HepG2 (cell line): ENCODE measurements around the gene ETS1. TPM values are rescaled to one million over a fixed set of nuclear protein-coding genes. Genes with fewer than 3 reads are reported as not detected.

ENCODE experiments used
- CEBPG ChIP-seq: IDR thresholded peaks from 2 replicates; pipeline ENCODE4 v1.6.1; 2016
- CHD2 ChIP-seq: IDR thresholded peaks from 2 replicates; pipeline ENCODE4 v1.6.1; 2011; ENCODE audit warnings: low read depth, low read length, improper control_type of control experiment
- EP300 ChIP-seq, 3 experiments: sonication (generic) in 1 of 3; formaldehyde crosslinking in 1 of 3; IDR thresholded peaks; 2 replicates each; pipeline versions ENCODE4 v1.5.1 to v1.6.1; 2011 to 2020; ENCODE audit warnings: low read depth in 2 of 3, low read length in 2 of 3, borderline replicate concordance in 1 of 3, improper control_type of control experiment in 1 of 3, mild to moderate bottlenecking in 1 of 3, missing genetic modification reagents in 1 of 3, moderate library complexity in 1 of 3
- FOXA1 ChIP-seq, 2 experiments: fragments of 450-650 bp in 1 of 2; sonication (generic) in 1 of 2; formaldehyde crosslinking in 1 of 2; IDR thresholded peaks; 2 replicates each; pipeline versions ENCODE4 v1.4.0 to v1.6.1; 2016 to 2020; ENCODE audit warnings: missing genetic modification reagents in 1 of 2
- JUNB ChIP-seq: sonication (generic); formaldehyde crosslinking; IDR thresholded peaks from 2 replicates; pipeline ENCODE4 v1.8.0; 2022; ENCODE audit warnings: missing genetic modification reagents, mild to moderate bottlenecking, borderline replicate concordance
- KDM5A ChIP-seq: fragments of 200-600 bp; sonication (generic); IDR thresholded peaks from 2 replicates; pipeline ENCODE4 v1.7.0; 2018; ENCODE audit warnings: antibody characterized with exemption, mild to moderate bottlenecking, low read length, borderline replicate concordance
- MTA3 ChIP-seq: sonication (generic); formaldehyde crosslinking; IDR thresholded peaks from 2 replicates; pipeline ENCODE4 v1.4.0; 2020; ENCODE audit warnings: missing genetic modification reagents
- MZF1 ChIP-seq: sonication (generic); formaldehyde crosslinking; IDR thresholded peaks from 2 replicates; pipeline ENCODE4 v1.8.1; 2023; ENCODE audit warnings: mild to moderate bottlenecking, missing genetic modification reagents, borderline replicate concordance
- NR2F1 ChIP-seq, 2 experiments: fragments of 450-650 bp in 1 of 2; formaldehyde crosslinking in 1 of 2; IDR thresholded peaks; 2 replicates each; pipeline versions ENCODE4 v1.5.0 to v1.6.1; 2016 to 2020; ENCODE audit warnings: mild to moderate bottlenecking in 1 of 2, missing compliant biosample characterization in 1 of 2, missing genetic modification reagents in 1 of 2, moderate library complexity in 1 of 2
- RAD21 ChIP-seq: fragments of 450-650 bp; formaldehyde crosslinking; IDR thresholded peaks from 2 replicates; pipeline ENCODE4 v1.5.0; 2020; ENCODE audit warnings: mild to moderate bottlenecking
- SMARCC2 ChIP-seq: fragments of 450-650 bp; IDR thresholded peaks from 2 replicates; pipeline ENCODE4 v1.6.1; 2017; ENCODE audit warnings: antibody characterized with exemption, mild to moderate bottlenecking
- ZFP36L1 ChIP-seq: sonication (generic); formaldehyde crosslinking; IDR thresholded peaks from 2 replicates; pipeline ENCODE4 v1.8.0; 2022; ENCODE audit warnings: mild to moderate bottlenecking, missing genetic modification reagents, moderate library complexity
- ZNF367 ChIP-seq: sonication (generic); formaldehyde crosslinking; IDR thresholded peaks from 2 replicates; pipeline ENCODE4 v1.4.0; 2020; ENCODE audit warnings: missing genetic modification reagents, borderline replicate concordance
- polyA plus RNA-seq, 8 experiments: library from polyadenylated mRNA; depleted of rRNA in 3 of 8; stranded (reverse) in 7 of 8; unstranded in 1 of 8; fragments of >200 nt; fragmentation: Illumina TruSeq in 4 of 8; extraction: Trizol in 4 of 8; gene quantifications; 2 replicates each; pipeline versions ENCODE4 v1.2.1 to v1.2.3, GENCODE V29; 2011 to 2016; ENCODE audit warnings: low read depth in 4 of 8, missing spikeins in 1 of 8, mixed read lengths in 1 of 8; ENCODE audit not compliant: insufficient read depth in 1 of 8
- total RNA-seq, 5 experiments: library from RNA; depleted of rRNA; stranded (reverse); fragments of >200 nt; fragmentation: Illumina TruSeq; extraction: Trizol; gene quantifications; 2 replicates each; pipeline ENCODE4 v1.2.3, GENCODE V29; 2016; ENCODE audit warnings: low read depth in 1 of 5
- TF ChIP-seq, protein P1 (sequence below): sonication (generic); formaldehyde crosslinking; conservative IDR thresholded peaks from 2 replicates; pipeline ENCODE4 v1.4.0; 2020; ENCODE audit warnings: missing genetic modification reagents
- TF ChIP-seq, protein P2 (sequence below): sonication (generic); formaldehyde crosslinking; IDR thresholded peaks from 2 replicates; pipeline ENCODE4 v1.5.1; 2020; ENCODE audit warnings: missing genetic modification reagents, mild to moderate bottlenecking, borderline replicate concordance
- TF ChIP-seq, protein P3 (sequence below): fragments of 450-650 bp; IDR thresholded peaks from 2 replicates; pipeline ENCODE4 v1.6.1; 2017; ENCODE audit warnings: mild to moderate bottlenecking
- TF ChIP-seq, protein P4 (sequence below): sonication (generic); formaldehyde crosslinking; IDR thresholded peaks from 2 replicates; pipeline ENCODE4 v1.8.0; 2022; ENCODE audit warnings: mild to moderate bottlenecking, missing genetic modification reagents; ENCODE audit not compliant: insufficient replicate concordance

The ETS1 gene
- total and polyA plus RNA-seq, 2 of the 13 experiments (the other 11 are each of a cell fraction or from before 2014, with no cell fraction given) = 0.18 to 0.34 TPM

DNA sequence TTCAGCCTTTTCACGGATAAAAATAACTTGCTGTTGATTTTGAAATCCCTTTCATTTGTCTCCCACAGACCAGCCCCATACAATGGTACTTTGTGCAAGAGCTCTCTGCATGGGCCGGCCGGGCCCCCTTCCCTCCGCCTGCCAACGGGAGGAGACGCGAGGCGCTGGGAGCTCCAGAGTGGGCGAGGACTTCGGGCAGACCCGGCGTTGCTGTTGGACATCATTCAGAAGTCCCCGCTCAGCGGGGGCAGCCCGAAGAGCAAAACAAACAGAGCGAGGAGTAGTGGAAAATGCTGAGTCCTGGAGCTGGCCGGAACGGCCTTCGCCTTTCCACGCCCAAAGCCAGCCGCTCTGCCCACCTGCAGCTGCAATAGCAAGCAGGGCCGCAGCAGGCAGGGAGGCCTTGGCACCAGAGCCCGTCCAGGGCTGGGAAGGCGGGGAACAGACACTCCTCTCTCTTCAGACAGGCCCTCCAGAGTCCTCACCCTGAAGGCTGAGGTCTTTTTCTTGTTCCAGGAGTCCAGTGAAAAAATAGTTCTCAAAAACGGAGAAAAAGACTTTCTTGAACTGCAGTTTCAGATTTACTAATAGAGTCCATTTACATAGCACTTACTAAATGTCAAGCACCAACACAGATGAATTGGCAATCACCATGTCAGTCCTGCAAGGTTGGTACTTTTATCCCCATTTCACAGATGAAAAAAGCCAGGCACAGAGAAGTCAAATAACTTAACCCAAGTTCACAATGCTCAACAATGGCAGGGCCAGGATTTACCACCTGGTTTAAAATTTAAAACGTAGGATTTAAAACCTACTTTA is 135.5 kb downstream of the ETS1 start (continued):
- TF ChIP-seq, protein P1, sequence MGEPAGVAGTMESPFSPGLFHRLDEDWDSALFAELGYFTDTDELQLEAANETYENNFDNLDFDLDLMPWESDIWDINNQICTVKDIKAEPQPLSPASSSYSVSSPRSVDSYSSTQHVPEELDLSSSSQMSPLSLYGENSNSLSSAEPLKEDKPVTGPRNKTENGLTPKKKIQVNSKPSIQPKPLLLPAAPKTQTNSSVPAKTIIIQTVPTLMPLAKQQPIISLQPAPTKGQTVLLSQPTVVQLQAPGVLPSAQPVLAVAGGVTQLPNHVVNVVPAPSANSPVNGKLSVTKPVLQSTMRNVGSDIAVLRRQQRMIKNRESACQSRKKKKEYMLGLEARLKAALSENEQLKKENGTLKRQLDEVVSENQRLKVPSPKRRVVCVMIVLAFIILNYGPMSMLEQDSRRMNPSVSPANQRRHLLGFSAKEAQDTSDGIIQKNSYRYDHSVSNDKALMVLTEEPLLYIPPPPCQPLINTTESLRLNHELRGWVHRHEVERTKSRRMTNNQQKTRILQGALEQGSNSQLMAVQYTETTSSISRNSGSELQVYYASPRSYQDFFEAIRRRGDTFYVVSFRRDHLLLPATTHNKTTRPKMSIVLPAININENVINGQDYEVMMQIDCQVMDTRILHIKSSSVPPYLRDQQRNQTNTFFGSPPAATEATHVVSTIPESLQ (CRISPR knock-in tag) = no peak
- TF ChIP-seq MZF1 (CRISPR knock-in tag) (no peak), EP300 (IDR thresholded peaks at IDR 0.05; ENCODE audit: low read depth in 2 of 2, low read length in 2 of 2) (no peak), EP300 (CRISPR knock-in tag; IDR thresholded peaks at IDR 0.05; ENCODE audit: borderline replicate concordance) (no peak), KDM5A (no peak), JUNB (CRISPR knock-in tag) (no peak), ZNF367 (no peak), ZFP36L1 (CRISPR knock-in tag) (0 out of 2 replicates have a peak, but pooled peaks have one; percentile 36), FOXA1 (IDR thresholded peaks at IDR 0.05) (no peak), FOXA1 (CRISPR knock-in tag; IDR thresholded peaks at IDR 0.05) (peak; percentile 52; the same call in 1 of the 2 replicates), MTA3 (CRISPR knock-in tag) (no peak), SMARCC2 (no peak), NR2F1 (CRISPR knock-in tag; IDR thresholded peaks at IDR 0.05) (no peak), CEBPG (CRISPR knock-in tag) (no peak), RAD21 (CRISPR knock-in tag) (no peak), CHD2 (no peak)
- TF ChIP-seq, protein P2, sequence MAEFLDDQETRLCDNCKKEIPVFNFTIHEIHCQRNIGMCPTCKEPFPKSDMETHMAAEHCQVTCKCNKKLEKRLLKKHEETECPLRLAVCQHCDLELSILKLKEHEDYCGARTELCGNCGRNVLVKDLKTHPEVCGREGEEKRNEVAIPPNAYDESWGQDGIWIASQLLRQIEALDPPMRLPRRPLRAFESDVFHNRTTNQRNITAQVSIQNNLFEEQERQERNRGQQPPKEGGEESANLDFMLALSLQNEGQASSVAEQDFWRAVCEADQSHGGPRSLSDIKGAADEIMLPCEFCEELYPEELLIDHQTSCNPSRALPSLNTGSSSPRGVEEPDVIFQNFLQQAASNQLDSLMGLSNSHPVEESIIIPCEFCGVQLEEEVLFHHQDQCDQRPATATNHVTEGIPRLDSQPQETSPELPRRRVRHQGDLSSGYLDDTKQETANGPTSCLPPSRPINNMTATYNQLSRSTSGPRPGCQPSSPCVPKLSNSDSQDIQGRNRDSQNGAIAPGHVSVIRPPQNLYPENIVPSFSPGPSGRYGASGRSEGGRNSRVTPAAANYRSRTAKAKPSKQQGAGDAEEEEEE (CRISPR knock-in tag) = no peak
- TF ChIP-seq, protein P3, sequence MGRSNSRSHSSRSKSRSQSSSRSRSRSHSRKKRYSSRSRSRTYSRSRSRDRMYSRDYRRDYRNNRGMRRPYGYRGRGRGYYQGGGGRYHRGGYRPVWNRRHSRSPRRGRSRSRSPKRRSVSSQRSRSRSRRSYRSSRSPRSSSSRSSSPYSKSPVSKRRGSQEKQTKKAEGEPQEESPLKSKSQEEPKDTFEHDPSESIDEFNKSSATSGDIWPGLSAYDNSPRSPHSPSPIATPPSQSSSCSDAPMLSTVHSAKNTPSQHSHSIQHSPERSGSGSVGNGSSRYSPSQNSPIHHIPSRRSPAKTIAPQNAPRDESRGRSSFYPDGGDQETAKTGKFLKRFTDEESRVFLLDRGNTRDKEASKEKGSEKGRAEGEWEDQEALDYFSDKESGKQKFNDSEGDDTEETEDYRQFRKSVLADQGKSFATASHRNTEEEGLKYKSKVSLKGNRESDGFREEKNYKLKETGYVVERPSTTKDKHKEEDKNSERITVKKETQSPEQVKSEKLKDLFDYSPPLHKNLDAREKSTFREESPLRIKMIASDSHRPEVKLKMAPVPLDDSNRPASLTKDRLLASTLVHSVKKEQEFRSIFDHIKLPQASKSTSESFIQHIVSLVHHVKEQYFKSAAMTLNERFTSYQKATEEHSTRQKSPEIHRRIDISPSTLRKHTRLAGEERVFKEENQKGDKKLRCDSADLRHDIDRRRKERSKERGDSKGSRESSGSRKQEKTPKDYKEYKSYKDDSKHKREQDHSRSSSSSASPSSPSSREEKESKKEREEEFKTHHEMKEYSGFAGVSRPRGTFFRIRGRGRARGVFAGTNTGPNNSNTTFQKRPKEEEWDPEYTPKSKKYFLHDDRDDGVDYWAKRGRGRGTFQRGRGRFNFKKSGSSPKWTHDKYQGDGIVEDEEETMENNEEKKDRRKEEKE = no peak
- TF ChIP-seq, protein P4, sequence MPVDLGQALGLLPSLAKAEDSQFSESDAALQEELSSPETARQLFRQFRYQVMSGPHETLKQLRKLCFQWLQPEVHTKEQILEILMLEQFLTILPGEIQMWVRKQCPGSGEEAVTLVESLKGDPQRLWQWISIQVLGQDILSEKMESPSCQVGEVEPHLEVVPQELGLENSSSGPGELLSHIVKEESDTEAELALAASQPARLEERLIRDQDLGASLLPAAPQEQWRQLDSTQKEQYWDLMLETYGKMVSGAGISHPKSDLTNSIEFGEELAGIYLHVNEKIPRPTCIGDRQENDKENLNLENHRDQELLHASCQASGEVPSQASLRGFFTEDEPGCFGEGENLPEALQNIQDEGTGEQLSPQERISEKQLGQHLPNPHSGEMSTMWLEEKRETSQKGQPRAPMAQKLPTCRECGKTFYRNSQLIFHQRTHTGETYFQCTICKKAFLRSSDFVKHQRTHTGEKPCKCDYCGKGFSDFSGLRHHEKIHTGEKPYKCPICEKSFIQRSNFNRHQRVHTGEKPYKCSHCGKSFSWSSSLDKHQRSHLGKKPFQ (CRISPR knock-in tag) = no peak
